ENCODE data around the gene ATP13A3.

GRCh38 chr3:194389269-194389668, 97.5 kb downstream of the ATP13A3 start:
- no peak for TF ChIP-seq ZNF274 (IDR thresholded peaks at IDR 0.05; ENCODE audit: insufficient read depth, insufficient read length)
- TF ChIP-seq IRF4 (IDR thresholded peaks at IDR 0.05; ENCODE audit: low read depth, low read length), result no peak
- no peak for TF ChIP-seq MEF2B (IDR thresholded peaks at IDR 0.05; ENCODE audit: partially characterized antibody, poor library complexity, severe bottlenecking)
- no peak for TF ChIP-seq CTCF (IDR thresholded peaks at IDR 0.05 in 2 of 3, conservative IDR thresholded peaks at IDR 0.05 in 1 of 3; ENCODE audit: control insufficient read depth in 2 of 3, extremely low read depth in 1 of 3, insufficient read depth in 1 of 3, low read depth in 3 of 3, low read length in 3 of 3)
- no peak for TF ChIP-seq ZBTB33 (IDR thresholded peaks at IDR 0.05)
- TF ChIP-seq GABPA (IDR thresholded peaks at IDR 0.05; ENCODE audit: low read depth), result no peak
